ENCODE data around the gene ATP8B1. TPM values are rescaled to one million over a fixed set of nuclear protein-coding genes. Genes with fewer than 3 reads are reported as not detected.

The ATP8B1 gene
- total RNA-seq, 4 donors from 2014 or later: 17.4 to 26.2 (median 23.4) TPM

GRCh38 chr18:57801325-57801724 is 1.8 kb downstream of the ATP8B1 start:
- Histone ChIP-seq H3K27ac (peak overlapping the region in 3 of 4 donors; percentile 53 to 95 (median 94)), H3K9me3 (no peaks in the 10 kb centered on the region), H3K4me1 (peaks cover 0 to 60% (median 0%) of the 10 kb centered on the region in 3 donors), H3K4me3 (peak overlapping the region; percentile 59 to 74), H3K36me3 (no peaks in the 10 kb centered on the region), H3K27me3 (no peaks in the 10 kb centered on the region)
- TF ChIP-seq EP300 (IDR thresholded peaks at IDR 0.05): no peak
- ATAC-seq: no peak
- WGBS, 2 donors (ENCODE audit: low coverage in 1 of 2): 56 to 58% methylated on average over 14 of the region's 14 CpGs

- no peak for TF ChIP-seq POLR2A (IDR thresholded peaks at IDR 0.05)
- no peak for TF ChIP-seq POLR2AphosphoS5 (IDR thresholded peaks at IDR 0.05)
- no peak for TF ChIP-seq EP300 (IDR thresholded peaks at IDR 0.05)
- TF ChIP-seq CTCF (IDR thresholded peaks at IDR 0.05): no peak
- Histone ChIP-seq H3K27ac (no peak overlapping the region), H3K27me3 (no peaks in the 10 kb centered on the region), H3K4me1 (peaks cover 0 to 65% (median 3%) of the 10 kb centered on the region in 3 donors), H3K9me3 (no peaks in the 10 kb centered on the region), H3K4me3 (no peak overlapping the region), H3K36me3 (no peaks in the 10 kb centered on the region)
- WGBS, 2 donors (ENCODE audit: low coverage in 1 of 2): 83 to 86% methylated on average over 3 of the region's 4 CpGs
- no peak for ATAC-seq
Measured at GRCh38 chr18:57798713-57799373, 4.3 kb downstream of the ATP8B1 start.

DNA sequence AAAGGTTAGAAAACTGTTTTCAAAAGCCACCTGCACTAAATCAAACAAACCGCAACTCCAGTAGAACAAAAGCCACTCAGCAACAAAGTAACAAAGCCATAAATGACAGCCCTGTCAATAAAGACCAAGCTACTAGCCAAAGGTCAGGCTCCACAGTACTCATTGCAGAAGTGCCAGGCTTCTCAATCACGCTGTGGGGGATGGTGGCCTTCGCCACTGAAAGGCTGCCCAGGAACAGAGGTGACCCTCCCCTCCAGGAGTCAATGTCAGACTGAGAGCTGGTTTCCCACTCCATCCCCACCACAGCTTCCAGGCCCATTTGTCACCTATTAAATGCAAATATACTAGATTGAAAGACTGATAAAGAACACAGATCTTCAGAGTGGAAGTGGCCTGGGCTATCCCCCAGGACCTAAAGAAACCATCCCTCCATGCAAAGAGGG is 5.9 kb downstream of the ATP8B1 start:
- no peak for ATAC-seq

GRCh38 chr18:57794951-57795728 is 8.0 kb downstream of the ATP8B1 start:
- H3K4me1 ChIP-seq: peaks cover 10 to 69% (median 16%) of the 10 kb centered on the region in 3 donors
- H3K9me3 ChIP-seq: no peaks in the 10 kb centered on the region
- no peak overlapping the region for H3K27ac ChIP-seq
- no peaks in the 10 kb centered on the region for H3K27me3 ChIP-seq
- no peaks in the 10 kb centered on the region for H3K36me3 ChIP-seq
- TF ChIP-seq POLR2A (IDR thresholded peaks at IDR 0.05) (no peak), EP300 (IDR thresholded peaks at IDR 0.05) (no peak), POLR2AphosphoS5 (IDR thresholded peaks at IDR 0.05) (no peak), CTCF (IDR thresholded peaks at IDR 0.05) (no peak)
- 50 to 96% methylated on average over 1 to 4 of the region's 4 CpGs for WGBS, 2 donors (ENCODE audit: low coverage in 1 of 2)
- ATAC-seq: no peak
- no peak overlapping the region for H3K4me3 ChIP-seq

More for the DNA sequence above, 5.9 kb downstream of the ATP8B1 start:
- Histone ChIP-seq H3K4me1 (peaks cover 8 to 69% (median 15%) of the 10 kb centered on the region in 3 donors), H3K27ac (no peak overlapping the region), H3K27me3 (no peaks in the 10 kb centered on the region), H3K36me3 (no peaks in the 10 kb centered on the region), H3K9me3 (no peaks in the 10 kb centered on the region), H3K4me3 (no peak overlapping the region)
- 82% methylated on average over 3 of the region's 3 CpGs; no CpG with 5 or more reads in 1 of the 2 donors for WGBS, 2 donors (ENCODE audit: low coverage in 1 of 2)
- TF ChIP-seq CTCF (IDR thresholded peaks at IDR 0.05) (no peak), POLR2AphosphoS5 (IDR thresholded peaks at IDR 0.05) (no peak)

- peak; percentile 8 for ATAC-seq
- TF ChIP-seq EP300 (IDR thresholded peaks at IDR 0.05): no peak
- Histone ChIP-seq H3K36me3 (no peaks in the 10 kb centered on the region), H3K4me1 (peaks cover 17 to 75% (median 27%) of the 10 kb centered on the region in 3 donors), H3K4me3 (peak overlapping the region; percentile 27 to 34), H3K9me3 (no peaks in the 10 kb centered on the region), H3K27ac (peak overlapping the region; percentile 84 to 89 (median 84)), H3K27me3 (no peaks in the 10 kb centered on the region)
- WGBS, 2 donors (ENCODE audit: low coverage in 1 of 2): 31 to 44% methylated on average over 1 to 3 of the region's 3 CpGs
Measured at GRCh38 chr18:57793302-57793986, 9.7 kb downstream of the ATP8B1 start.
